22Rv1 (cell line): ENCODE measurements around the gene PRKCE.

Experiments used
- H3K27ac ChIP-seq: fragments of 450-650 bp; 2 replicates; pipeline ENCODE4 v1.5.1; 2017
- ZFX ChIP-seq: fragments of 450-650 bp; IDR thresholded peaks from 2 replicates; pipeline ENCODE4 v1.6.1; 2017; ENCODE audit warnings: antibody characterized with exemption, borderline replicate concordance
- TF ChIP-seq, protein P1 (sequence below): fragments of 450-650 bp; IDR thresholded peaks from 2 replicates; pipeline ENCODE4 v1.5.1; 2017; ENCODE audit warnings: mild to moderate bottlenecking

Gene PRKCE

DNA sequence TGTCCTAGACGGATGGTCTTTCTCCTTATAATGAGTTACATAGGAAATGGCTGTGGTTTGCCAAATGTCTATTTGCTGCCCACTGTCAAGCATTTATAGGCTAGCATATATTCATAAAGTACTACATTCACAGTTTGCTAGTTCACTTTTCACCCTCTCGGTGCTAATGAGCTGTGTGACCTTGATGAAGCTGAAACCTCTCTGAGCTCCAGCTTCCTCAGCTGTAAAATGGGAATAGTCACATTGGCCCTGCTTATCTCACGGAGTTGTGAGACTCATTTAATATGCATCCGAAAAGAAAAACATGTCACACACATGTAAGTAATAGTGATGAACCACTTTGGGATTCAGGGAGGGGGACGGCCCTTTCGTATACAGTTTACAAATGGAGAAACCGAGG is 17.0 kb downstream of the PRKCE start:
- no peak for TF ChIP-seq ZFX
- TF ChIP-seq, protein P1, sequence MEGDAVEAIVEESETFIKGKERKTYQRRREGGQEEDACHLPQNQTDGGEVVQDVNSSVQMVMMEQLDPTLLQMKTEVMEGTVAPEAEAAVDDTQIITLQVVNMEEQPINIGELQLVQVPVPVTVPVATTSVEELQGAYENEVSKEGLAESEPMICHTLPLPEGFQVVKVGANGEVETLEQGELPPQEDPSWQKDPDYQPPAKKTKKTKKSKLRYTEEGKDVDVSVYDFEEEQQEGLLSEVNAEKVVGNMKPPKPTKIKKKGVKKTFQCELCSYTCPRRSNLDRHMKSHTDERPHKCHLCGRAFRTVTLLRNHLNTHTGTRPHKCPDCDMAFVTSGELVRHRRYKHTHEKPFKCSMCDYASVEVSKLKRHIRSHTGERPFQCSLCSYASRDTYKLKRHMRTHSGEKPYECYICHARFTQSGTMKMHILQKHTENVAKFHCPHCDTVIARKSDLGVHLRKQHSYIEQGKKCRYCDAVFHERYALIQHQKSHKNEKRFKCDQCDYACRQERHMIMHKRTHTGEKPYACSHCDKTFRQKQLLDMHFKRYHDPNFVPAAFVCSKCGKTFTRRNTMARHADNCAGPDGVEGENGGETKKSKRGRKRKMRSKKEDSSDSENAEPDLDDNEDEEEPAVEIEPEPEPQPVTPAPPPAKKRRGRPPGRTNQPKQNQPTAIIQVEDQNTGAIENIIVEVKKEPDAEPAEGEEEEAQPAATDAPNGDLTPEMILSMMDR = no peak
- H3K27ac ChIP-seq = no peak overlapping the region

DNA sequence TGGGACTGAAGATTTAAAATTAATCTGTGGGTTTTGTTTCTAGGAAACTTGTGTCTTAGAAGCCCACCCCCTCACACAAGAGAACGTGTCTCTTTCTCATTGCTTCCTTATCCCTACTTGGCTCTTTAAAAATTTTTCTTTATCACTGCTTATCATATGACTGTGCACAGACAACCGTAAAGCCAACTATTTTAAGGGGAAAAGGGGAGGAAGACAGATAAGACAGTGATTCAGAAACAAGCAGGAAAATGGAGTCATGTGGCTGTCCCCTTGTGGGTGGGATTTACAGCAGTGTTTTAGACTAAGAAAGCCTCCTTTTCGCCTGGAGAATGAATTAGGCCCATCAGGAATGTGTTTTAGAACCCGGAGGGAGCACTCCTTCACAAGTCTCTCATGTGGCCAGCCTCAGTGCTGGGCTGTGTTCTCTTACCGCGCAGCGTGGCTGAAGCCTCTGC is 17.6 kb downstream of the PRKCE start:
- H3K27ac ChIP-seq = no peak overlapping the region

DNA sequence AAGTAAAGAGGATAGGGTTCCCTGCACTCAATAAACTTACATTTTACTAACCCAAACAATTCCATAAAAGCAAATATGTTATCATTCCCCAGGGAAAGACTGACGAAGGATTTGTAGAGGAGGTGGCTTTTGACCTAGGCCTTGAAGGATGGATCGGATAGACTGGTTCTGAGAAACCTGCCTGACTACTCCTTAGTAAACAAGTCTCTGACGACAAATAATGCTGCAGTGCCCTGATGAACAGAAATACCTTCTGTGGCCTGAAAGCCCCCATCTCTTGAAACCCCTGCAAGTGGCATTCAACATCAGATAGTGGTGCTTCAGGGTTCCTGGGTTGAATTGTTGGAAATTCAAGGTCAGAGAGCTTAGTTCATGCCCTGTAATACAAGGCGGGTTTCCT is 19.2 kb downstream of the PRKCE start:
- TF ChIP-seq, protein P1 = no peak
- no peak overlapping the region for H3K27ac ChIP-seq

More for the DNA sequence above, 17.6 kb downstream of the PRKCE start:
- TF ChIP-seq, protein P1 = no peak
- TF ChIP-seq ZFX = no peak

DNA sequence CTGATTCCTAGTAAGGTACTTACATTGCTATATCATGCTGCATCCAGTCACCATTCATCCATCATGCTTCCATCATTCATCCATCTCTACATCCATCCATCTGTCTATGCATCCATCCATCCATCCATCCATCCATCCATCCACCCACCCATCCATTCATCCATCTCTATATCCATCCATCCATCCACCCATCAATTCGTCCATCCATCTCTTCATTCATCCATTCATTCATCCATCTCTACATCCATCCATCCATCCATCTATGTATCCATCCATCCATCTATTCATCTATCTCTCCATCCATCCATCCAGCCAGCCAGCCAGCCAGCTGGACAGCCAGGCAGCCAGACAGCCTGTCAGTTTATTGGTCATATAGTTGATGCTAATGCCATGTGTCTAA is 20.7 kb downstream of the PRKCE start:
- no peak overlapping the region for H3K27ac ChIP-seq
- TF ChIP-seq, protein P1 = no peak
- TF ChIP-seq ZFX = no peak

DNA sequence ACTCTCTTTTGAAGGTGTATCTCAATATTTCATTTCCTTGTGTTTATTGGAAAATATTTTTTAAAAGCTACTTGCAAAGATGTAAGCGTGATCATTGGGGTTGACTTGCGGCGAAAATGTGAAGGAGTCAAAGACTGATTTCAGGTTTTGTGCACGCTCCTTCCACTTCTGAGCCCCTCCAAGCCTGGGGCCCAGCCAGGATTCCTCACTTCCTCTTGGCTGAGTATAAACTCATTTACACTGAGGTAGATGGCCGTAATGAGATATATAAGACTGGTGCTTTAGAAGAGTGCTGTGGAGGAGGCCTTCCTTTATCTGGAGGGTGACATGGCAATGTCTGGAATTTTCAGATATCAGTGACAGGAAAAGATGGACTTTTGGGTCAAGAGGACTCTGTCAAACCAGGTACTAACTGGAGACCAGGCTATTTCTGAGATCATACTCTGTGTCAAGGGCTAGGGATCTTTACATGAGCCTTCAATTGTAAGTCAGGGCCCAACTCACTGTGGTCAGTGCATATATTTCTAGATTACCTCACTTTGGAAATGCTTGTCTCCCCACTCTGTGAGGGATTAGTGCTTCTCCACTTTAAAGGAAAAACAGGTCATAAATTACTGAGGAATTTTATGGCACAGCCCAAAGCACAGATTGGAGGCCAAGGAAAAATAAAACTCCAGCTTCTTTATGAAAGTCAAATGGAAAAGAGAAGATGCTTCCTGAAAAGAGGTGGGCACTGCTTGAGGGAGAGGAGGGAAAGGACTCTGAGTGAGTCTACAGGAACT is 22.8 kb downstream of the PRKCE start:
- no peak overlapping the region for H3K27ac ChIP-seq
- TF ChIP-seq, protein P1 = no peak
- TF ChIP-seq ZFX = no peak

DNA sequence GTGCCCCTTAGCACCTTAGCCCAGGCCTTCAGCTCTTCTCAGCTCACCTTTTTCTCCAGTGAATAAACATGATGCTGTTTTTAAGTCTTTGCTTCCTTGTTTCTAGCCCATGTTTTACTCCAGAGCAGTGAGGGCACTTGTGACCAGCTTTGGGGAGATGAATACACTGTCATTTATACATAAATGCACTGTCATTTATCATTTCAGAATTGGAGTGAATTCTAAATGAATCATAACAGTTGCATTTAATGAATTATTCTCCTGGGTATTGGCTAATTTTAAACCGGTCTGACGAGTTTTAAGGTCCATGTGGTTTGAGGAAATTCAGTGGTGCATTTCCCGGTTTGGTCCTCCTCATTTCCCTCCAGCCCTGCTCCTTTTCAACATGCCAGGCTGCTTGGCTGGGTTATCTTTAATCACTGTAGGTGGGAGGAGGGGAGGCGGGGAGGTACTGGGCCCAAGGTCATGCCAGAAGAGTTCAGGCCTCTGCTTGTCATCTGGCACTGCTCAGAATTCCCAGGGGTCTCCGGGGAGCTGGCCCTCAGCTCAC is 23.9 kb downstream of the PRKCE start:
- H3K27ac ChIP-seq = no peak overlapping the region

DNA sequence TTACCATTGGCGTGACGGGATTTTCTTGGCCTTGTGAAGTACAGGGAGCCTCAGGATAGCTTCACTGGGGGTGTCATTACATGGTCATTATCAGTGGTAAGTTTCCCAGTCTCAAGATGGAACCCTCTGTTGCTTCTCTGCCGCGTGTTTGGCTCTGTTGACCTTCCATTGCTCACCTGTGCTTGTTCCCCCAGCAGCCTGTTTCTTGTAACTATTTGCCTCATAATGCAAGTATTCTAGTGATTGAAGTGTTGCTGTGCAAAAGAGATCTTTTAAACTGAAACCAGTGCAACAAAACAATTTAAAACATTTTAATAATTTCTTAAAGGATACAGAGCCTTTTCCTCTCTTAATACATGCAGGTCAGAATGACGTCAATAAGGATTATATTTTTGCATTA is 24.6 kb downstream of the PRKCE start:
- H3K27ac ChIP-seq = no peak overlapping the region
- TF ChIP-seq, protein P1 = no peak
- no peak for TF ChIP-seq ZFX

More for the DNA sequence above, 23.9 kb downstream of the PRKCE start:
- TF ChIP-seq, protein P1 = no peak
